ENCODE measurements around the gene TRAPPC14. TPM values are rescaled to one million over a fixed set of nuclear protein-coding genes. Genes with fewer than 3 reads are reported as not detected.

TRAPPC14 gene
- total and polyA plus RNA-seq, 2 of the 13 experiments (the other 11 are each of a cell fraction or from before 2014, with no cell fraction given): 4.7 to 9.6 TPM

DNA sequence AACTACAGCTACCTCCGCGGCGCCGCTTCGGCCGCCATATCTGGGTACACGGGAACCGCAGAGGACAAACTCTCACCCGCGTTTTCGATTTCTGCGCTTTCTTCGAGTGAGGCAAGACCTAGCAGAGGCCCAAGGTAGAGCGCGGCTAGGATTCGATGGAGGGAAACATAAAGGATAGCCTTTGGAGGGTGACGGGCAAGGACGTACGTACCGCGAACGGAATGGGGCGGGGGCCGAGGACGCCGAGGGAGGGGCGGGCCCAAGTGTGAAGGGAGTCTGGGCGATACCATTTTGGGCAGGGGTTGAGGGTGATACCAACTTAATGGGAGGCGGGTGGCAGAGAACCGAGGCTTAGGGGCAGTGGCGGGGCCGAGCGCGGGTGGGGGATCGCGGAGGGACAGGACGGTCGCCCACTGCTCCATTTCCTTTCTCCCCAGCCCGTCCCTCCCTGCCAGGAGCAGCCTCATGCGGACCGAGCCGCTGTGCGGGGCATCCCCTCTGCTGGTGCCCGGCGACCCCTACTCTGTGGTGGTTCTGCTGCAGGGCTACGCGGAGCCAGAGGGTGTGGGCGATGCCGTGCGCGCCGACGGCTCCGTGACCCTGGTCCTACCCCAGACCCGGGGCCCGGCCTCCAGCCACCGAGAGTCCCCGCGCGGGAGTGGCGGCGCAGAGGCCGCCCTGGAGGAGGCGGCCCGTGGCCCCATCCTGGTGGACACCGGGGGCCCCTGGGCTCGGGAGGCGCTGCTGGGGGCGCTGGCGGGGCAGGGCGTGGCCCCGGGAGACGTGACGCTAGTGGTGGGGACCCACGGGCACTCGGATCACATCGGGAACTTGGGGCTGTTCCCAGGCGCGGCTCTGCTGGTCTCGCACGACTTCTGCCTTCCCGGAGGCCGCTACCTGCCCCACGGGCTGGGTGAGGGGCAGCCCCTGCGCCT, 31.3 kb downstream of the TRAPPC14 start, which contains the start of gene MBLAC1 (continued):
- TF ChIP-seq ZSCAN31 (CRISPR knock-in tag; IDR thresholded peaks at IDR 0.05; ENCODE audit: low read depth): no peak
- TF ChIP-seq, protein P1, sequence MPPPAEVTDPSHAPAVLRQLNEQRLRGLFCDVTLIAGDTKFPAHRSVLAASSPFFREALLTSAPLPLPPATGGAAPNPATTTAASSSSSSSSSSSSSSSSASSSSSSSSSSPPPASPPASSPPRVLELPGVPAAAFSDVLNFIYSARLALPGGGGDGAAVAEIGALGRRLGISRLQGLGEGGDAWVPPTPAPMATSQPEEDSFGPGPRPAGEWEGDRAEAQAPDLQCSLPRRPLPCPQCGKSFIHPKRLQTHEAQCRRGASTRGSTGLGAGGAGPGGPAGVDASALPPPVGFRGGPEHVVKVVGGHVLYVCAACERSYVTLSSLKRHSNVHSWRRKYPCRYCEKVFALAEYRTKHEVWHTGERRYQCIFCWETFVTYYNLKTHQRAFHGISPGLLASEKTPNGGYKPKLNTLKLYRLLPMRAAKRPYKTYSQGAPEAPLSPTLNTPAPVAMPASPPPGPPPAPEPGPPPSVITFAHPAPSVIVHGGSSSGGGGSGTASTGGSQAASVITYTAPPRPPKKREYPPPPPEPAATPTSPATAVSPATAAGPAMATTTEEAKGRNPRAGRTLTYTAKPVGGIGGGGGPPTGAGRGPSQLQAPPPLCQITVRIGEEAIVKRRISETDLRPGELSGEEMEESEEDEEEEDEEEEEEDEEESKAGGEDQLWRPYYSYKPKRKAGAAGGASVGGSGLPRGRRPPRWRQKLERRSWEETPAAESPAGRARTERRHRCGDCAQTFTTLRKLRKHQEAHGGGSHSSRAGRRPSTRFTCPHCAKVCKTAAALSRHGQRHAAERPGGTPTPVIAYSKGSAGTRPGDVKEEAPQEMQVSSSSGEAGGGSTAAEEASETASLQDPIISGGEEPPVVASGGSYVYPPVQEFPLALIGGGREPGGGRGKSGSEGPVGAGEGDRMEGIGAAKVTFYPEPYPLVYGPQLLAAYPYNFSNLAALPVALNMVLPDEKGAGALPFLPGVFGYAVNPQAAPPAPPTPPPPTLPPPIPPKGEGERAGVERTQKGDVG (CRISPR knock-in tag; IDR thresholded peaks at IDR 0.05; ENCODE audit: borderline replicate concordance): no peak
- TF ChIP-seq AGO1 (IDR thresholded peaks at IDR 0.05; ENCODE audit: low read depth, low read length, poor library complexity, severe bottlenecking): no peak
- no peak; the same call in 1 of the 2 replicates for TF ChIP-seq ZNF446 (CRISPR knock-in tag; IDR thresholded peaks at IDR 0.05)
- no peak for TF ChIP-seq ZBTB21 (CRISPR knock-in tag; IDR thresholded peaks at IDR 0.05)
- TF ChIP-seq ZFP37 (CRISPR knock-in tag; IDR thresholded peaks at IDR 0.05; ENCODE audit: borderline replicate concordance): peak; percentile 12; the same call in 1 of the 2 replicates
- TF ChIP-seq SP1 (IDR thresholded peaks at IDR 0.05): no peak
- TF ChIP-seq SP1 (CRISPR knock-in tag; IDR thresholded peaks at IDR 0.05): peak; percentile 29; the same call in 1 of the 2 replicates
- no peak for TF ChIP-seq PLRG1 (conservative IDR thresholded peaks at IDR 0.05)
- no peak for TF ChIP-seq NR3C1 (CRISPR knock-in tag; IDR thresholded peaks at IDR 0.05)
- no peak for TF ChIP-seq ZMYM2 (CRISPR knock-in tag; IDR thresholded peaks at IDR 0.05)
- TF ChIP-seq AHR (CRISPR knock-in tag; IDR thresholded peaks at IDR 0.05): no peak
- TF ChIP-seq PAX8 (CRISPR knock-in tag; IDR thresholded peaks at IDR 0.05; ENCODE audit: borderline replicate concordance): no peak
- TF ChIP-seq HNF4A (CRISPR knock-in tag; IDR thresholded peaks at IDR 0.05): no peak
- TF ChIP-seq KLF15 (CRISPR knock-in tag; IDR thresholded peaks at IDR 0.05; ENCODE audit: borderline replicate concordance): no peak
- TF ChIP-seq ZNF136 (CRISPR knock-in tag; IDR thresholded peaks at IDR 0.05; ENCODE audit: low read depth): no peak
- TF ChIP-seq RARA (CRISPR knock-in tag; IDR thresholded peaks at IDR 0.05): 0 out of 2 replicates have a peak, but pooled peaks have one; percentile 6
- no peak for TF ChIP-seq FOSL1 (CRISPR knock-in tag; IDR thresholded peaks at IDR 0.05; ENCODE audit: borderline replicate concordance)
- TF ChIP-seq, protein P2, sequence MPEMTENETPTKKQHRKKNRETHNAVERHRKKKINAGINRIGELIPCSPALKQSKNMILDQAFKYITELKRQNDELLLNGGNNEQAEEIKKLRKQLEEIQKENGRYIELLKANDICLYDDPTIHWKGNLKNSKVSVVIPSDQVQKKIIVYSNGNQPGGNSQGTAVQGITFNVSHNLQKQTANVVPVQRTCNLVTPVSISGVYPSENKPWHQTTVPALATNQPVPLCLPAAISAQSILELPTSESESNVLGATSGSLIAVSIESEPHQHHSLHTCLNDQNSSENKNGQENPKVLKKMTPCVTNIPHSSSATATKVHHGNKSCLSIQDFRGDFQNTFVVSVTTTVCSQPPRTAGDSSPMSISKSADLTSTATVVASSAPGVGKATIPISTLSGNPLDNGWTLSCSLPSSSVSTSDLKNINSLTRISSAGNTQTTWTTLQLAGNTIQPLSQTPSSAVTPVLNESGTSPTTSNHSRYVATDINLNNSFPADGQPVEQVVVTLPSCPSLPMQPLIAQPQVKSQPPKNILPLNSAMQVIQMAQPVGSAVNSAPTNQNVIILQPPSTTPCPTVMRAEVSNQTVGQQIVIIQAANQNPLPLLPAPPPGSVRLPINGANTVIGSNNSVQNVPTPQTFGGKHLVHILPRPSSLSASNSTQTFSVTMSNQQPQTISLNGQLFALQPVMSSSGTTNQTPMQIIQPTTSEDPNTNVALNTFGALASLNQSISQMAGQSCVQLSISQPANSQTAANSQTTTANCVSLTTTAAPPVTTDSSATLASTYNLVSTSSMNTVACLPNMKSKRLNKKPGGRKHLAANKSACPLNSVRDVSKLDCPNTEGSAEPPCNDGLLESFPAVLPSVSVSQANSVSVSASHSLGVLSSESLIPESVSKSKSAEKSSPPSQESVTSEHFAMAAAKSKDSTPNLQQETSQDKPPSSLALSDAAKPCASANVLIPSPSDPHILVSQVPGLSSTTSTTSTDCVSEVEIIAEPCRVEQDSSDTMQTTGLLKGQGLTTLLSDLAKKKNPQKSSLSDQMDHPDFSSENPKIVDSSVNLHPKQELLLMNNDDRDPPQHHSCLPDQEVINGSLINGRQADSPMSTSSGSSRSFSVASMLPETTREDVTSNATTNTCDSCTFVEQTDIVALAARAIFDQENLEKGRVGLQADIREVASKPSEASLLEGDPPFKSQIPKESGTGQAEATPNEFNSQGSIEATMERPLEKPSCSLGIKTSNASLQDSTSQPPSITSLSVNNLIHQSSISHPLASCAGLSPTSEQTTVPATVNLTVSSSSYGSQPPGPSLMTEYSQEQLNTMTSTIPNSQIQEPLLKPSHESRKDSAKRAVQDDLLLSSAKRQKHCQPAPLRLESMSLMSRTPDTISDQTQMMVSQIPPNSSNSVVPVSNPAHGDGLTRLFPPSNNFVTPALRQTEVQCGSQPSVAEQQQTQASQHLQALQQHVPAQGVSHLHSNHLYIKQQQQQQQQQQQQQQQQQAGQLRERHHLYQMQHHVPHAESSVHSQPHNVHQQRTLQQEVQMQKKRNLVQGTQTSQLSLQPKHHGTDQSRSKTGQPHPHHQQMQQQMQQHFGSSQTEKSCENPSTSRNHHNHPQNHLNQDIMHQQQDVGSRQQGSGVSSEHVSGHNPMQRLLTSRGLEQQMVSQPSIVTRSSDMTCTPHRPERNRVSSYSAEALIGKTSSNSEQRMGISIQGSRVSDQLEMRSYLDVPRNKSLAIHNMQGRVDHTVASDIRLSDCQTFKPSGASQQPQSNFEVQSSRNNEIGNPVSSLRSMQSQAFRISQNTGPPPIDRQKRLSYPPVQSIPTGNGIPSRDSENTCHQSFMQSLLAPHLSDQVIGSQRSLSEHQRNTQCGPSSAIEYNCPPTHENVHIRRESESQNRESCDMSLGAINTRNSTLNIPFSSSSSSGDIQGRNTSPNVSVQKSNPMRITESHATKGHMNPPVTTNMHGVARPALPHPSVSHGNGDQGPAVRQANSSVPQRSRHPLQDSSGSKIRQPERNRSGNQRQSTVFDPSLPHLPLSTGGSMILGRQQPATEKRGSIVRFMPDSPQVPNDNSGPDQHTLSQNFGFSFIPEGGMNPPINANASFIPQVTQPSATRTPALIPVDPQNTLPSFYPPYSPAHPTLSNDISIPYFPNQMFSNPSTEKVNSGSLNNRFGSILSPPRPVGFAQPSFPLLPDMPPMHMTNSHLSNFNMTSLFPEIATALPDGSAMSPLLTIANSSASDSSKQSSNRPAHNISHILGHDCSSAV (CRISPR knock-in tag; IDR thresholded peaks at IDR 0.05; ENCODE audit: borderline replicate concordance): no peak

Measured in HepG2 (cell line).